HG02870 (cell line): ENCODE results near the gene EPHA4.

Experiments
- ATAC-seq: cut with Tn5 transposase; IDR thresholded peaks from one replicate; pipeline ENCODE4 v1.9.1; 2021; ENCODE audit warnings: mild to moderate bottlenecking, moderate library complexity; ENCODE audit not compliant: unreplicated experiment

Gene EPHA4

DNA sequence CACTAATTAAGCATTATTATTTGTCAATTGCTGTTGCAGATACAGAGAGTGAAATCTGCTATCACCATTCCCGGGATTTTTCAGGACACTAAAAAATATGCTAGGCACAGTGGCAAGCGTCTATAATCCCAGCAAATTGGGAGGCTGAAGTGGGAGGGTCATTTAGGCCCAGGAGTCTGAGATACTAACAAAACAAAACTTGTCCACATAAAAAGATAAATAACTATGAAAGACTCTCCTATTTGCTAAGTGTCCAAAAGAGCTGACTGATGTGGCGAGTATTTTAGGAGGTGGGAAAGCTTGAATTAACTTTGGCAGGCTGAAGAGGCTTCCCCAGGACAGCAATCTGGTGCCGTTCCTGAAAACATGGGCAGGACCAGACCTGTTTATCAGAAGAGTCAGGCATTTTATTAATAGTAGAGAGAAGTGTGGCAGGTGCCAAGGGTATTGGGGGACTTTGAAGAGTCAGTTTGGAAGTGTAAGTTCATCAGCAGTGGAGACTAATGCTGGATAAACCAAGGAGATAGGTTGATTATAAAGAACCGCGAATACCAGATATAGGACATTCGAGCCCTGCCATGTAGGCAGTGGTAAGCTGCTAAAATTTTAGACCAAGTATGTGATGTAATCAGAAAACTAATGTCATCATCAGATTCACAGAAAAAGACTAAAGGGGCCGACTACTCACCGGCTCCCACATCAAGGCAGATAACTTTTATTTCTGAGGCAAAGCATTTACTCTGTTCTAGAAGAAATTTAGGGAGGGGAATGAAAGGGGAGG is 201.8 kb downstream of the EPHA4 start:
- ATAC-seq, result no peak
